B cell (primary cell): Measurements from ENCODE around the gene ASPN. TPM values are rescaled to one million over a fixed set of nuclear protein-coding genes. Genes with fewer than 3 reads are reported as not detected.

Experiments used
- ATAC-seq: fragments of 200-7000 bp; cut with Tn5 transposase; one replicate; pipeline ENCODE4 v1.10.0; 2021; ENCODE audit warnings: low read depth, mild to moderate bottlenecking, moderate number of reproducible peaks, moderate library complexity
- CTCF ChIA-PET: fragments of 350-600 bp; sonication (Branson Sonifier 250); formaldehyde crosslinking; loops from one replicate; lab custom pipeline; 2021; ENCODE audit warnings: antibody characterized with exemption, inconsistent platforms; lab: Charles Lee
- POLR2A ChIA-PET: fragments of 350-600 bp; sonication (Branson Sonifier 250); formaldehyde crosslinking; loops from one replicate; lab custom pipeline; 2021; ENCODE audit warnings: antibody characterized with exemption; lab: Charles Lee
- DNase-seq: peaks from one replicate; pipeline ENCODE4 v3.0.0; 2013
- H2AFZ ChIP-seq: 2 replicates; pipeline ENCODE4 v1.6.1; 2012; ENCODE audit warnings: mild to moderate bottlenecking, low read depth, low read length; ENCODE audit not compliant: insufficient read depth, poor library complexity, severe bottlenecking
- H3K27ac ChIP-seq, 2 donors: 1 replicate in 1 of 2; 2 replicates in 1 of 2; pipeline ENCODE4 v1.5.1; 2012 to 2013; ENCODE audit warnings: low read length in 2 of 2, mild to moderate bottlenecking in 2 of 2, moderate library complexity in 1 of 2
- H3K27me3 ChIP-seq, 4 experiments: fragments of 200-600 bp in 1 of 4; sonication (generic) in 1 of 4; replicated peaks in 1 of 4; 1 replicate in 2 of 4; 2 replicates in 2 of 4; pipeline versions ENCODE4 v1.6.1 to v1.7.0; 2013 to 2016; ENCODE audit warnings: low read length in 3 of 4, mild to moderate bottlenecking in 2 of 4, mixed read lengths in 1 of 4, moderate library complexity in 1 of 4; ENCODE audit not compliant: insufficient read depth in 4 of 4, control insufficient read depth in 3 of 4; ENCODE audit errors: control extremely low read depth in 1 of 4
- H3K36me3 ChIP-seq, 2 experiments: replicated peaks in 1 of 2; 1 replicate in 1 of 2; 2 replicates in 1 of 2; pipeline versions ENCODE4 v1.6.1 to v1.7.1; 2013; ENCODE audit warnings: low read length in 1 of 2; ENCODE audit not compliant: insufficient read depth in 2 of 2, control insufficient read depth in 1 of 2; ENCODE audit errors: control extremely low read depth in 1 of 2, extremely low read depth in 1 of 2
- H3K4me1 ChIP-seq, 2 donors: fragments of 200-600 bp in 1 of 2; sonication (generic) in 1 of 2; 1 replicate in 1 of 2; 2 replicates in 1 of 2; pipeline versions ENCODE4 v1.5.1 to v1.6.1; 2013 to 2017; ENCODE audit warnings: low read length in 2 of 2; ENCODE audit not compliant: control insufficient read depth in 2 of 2, insufficient read depth in 2 of 2
- H3K4me2 ChIP-seq: replicated peaks from 2 replicates; pipeline ENCODE3; 2012; ENCODE audit warnings: mild to moderate bottlenecking, low read depth, low read length; ENCODE audit not compliant: poor library complexity, severe bottlenecking
- H3K4me3 ChIP-seq, 5 experiments: fragments of 200-600 bp in 1 of 5; sonication (generic) in 1 of 5; 1 replicate in 3 of 5; 2 replicates in 2 of 5; pipeline versions ENCODE4 v1.5.1 to v1.7.0; 2011 to 2016; ENCODE audit warnings: low read length in 4 of 5, mild to moderate bottlenecking in 4 of 5, low read depth in 2 of 5, control low read depth in 1 of 5, moderate library complexity in 1 of 5; ENCODE audit not compliant: insufficient read depth in 1 of 5; ENCODE audit errors: control extremely low read depth in 1 of 5, extremely low read depth in 1 of 5
- H3K79me2 ChIP-seq: fragments of 200-600 bp; sonication (generic); one replicate; pipeline ENCODE4 v1.6.0; 2016; ENCODE audit warnings: low read length; ENCODE audit not compliant: control insufficient read depth, insufficient read depth
- H3K9ac ChIP-seq: fragments of 200-600 bp; sonication (generic); 2 replicates; pipeline ENCODE4 v1.6.1; 2017; ENCODE audit warnings: mild to moderate bottlenecking, low read length, moderate library complexity
- H3K9me3 ChIP-seq, 3 donors: one replicate each; pipeline versions ENCODE4 v1.6.1 to v1.7.1; 2013; ENCODE audit warnings: low read length in 2 of 3; ENCODE audit not compliant: control insufficient read depth in 2 of 3, insufficient read depth in 1 of 3; ENCODE audit errors: control extremely low read depth in 1 of 3
- H4K20me1 ChIP-seq: 2 replicates; pipeline ENCODE4 v1.6.0; 2012; ENCODE audit warnings: mild to moderate bottlenecking, low read length; ENCODE audit not compliant: insufficient read depth, control insufficient read depth, poor library complexity, severe bottlenecking
- H3K27ac Mint-ChIP-seq: one replicate; pipeline ENCODE4 v1.8.0; 2021; ENCODE audit warnings: mixed read lengths
- H3K27me3 Mint-ChIP-seq: one replicate; pipeline ENCODE4 v1.8.0; 2021; ENCODE audit warnings: mixed read lengths
- H3K4me1 Mint-ChIP-seq: one replicate; pipeline ENCODE4 v1.8.0; 2021; ENCODE audit warnings: mixed read lengths
- H3K4me3 Mint-ChIP-seq: one replicate; pipeline ENCODE4 v1.8.0; 2021; ENCODE audit warnings: mixed read lengths
- H3K9me3 Mint-ChIP-seq: one replicate; pipeline ENCODE4 v1.8.0; 2022; ENCODE audit warnings: mixed read lengths; ENCODE audit not compliant: insufficient read depth
- EZH2 ChIP-seq: IDR thresholded peaks from 2 replicates; pipeline ENCODE4 v1.6.1; 2012; ENCODE audit warnings: borderline replicate concordance, low read depth, mild to moderate bottlenecking, moderate library complexity, low read length; ENCODE audit not compliant: insufficient read depth, poor library complexity, severe bottlenecking
- WGBS: methylation state at CpG from one replicate; pipeline ENCODE4 v1.1.5; 2013; ENCODE audit warnings: missing lambda C conversion rate; ENCODE audit not compliant: insufficient coverage; 5-methylcytosine and 5-hydroxymethylcytosine counted together
- intact Hi-C: fragments of 100-400 bp; cut with micrococcal nuclease; formaldehyde crosslinking; loops from one replicate; pipeline ENCODE4 v1.10.0; 2022
- polyA plus RNA-seq: library from polyadenylated mRNA; depleted of rRNA; stranded (reverse); fragments of >200 nt; gene quantifications from 2 replicates; pipeline ENCODE4 v1.2.3, GENCODE V29; 2012
- total RNA-seq, 2 donors: library from RNA; stranded (reverse); fragments of 120-200 nt in 1 of 2; gene quantifications; 1 replicate in 1 of 2; 2 replicates in 1 of 2; pipeline versions ENCODE4 v1.2.3 to v1.2.4, GENCODE V29; 2013 to 2022
- TF ChIP-seq, protein P1 (sequence below): fragments of 200-600 bp; IDR thresholded peaks from one replicate; pipeline ENCODE4 v1.8.0; 2022; ENCODE audit warnings: antibody characterized with exemption, mild to moderate bottlenecking

ASPN gene
- total and polyA plus RNA-seq, 2 donors (not counting 1 experiment from before 2014, with no cell fraction given) = not detected

DNA sequence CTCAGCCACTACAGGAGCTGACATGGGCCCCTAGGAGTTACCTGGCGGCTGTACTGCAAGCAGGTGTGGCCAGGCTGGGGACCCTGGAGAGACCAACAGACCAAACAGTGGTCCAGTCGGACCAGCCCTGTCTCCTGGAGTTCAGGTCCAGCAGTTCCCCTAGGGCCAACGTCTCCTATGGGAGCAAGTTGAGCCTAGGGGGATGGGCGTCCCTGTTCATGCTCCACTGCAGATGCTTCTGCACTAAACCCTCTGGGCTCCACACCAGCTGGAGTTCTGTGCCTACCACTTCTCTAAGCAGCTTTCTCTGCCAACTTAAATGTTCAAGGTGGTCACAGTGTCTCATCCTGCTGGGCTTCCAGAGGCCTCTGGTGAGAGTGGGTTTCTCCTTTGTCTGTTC lies 37.5 kb downstream of the ASPN start:
- H3K79me2 ChIP-seq = no peaks in the 10 kb centered on the region
- no peaks in the 10 kb centered on the region for H3K4me1 ChIP-seq
- no peak for DNase-seq
- no peaks in the 10 kb centered on the region for H3K36me3 ChIP-seq
- H3K9ac ChIP-seq = no peak overlapping the region
- peaks cover 0 to 3% (median 0%) of the 10 kb centered on the region in 3 donors for H3K9me3 ChIP-seq
- no peak overlapping the region for H3K4me3 ChIP-seq
- TF ChIP-seq, protein P1, sequence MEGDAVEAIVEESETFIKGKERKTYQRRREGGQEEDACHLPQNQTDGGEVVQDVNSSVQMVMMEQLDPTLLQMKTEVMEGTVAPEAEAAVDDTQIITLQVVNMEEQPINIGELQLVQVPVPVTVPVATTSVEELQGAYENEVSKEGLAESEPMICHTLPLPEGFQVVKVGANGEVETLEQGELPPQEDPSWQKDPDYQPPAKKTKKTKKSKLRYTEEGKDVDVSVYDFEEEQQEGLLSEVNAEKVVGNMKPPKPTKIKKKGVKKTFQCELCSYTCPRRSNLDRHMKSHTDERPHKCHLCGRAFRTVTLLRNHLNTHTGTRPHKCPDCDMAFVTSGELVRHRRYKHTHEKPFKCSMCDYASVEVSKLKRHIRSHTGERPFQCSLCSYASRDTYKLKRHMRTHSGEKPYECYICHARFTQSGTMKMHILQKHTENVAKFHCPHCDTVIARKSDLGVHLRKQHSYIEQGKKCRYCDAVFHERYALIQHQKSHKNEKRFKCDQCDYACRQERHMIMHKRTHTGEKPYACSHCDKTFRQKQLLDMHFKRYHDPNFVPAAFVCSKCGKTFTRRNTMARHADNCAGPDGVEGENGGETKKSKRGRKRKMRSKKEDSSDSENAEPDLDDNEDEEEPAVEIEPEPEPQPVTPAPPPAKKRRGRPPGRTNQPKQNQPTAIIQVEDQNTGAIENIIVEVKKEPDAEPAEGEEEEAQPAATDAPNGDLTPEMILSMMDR = no peak
- no peak for TF ChIP-seq EZH2
- no peak for ATAC-seq
- Mint-ChIP-seq H3K4me3 (no peak overlapping the region), H3K4me1 (no peaks in the 10 kb centered on the region), H3K27me3 (no peaks in the 10 kb centered on the region), H3K9me3 (no peaks in the 10 kb centered on the region), H3K27ac (no peak overlapping the region)
- H4K20me1 ChIP-seq = no peaks in the 10 kb centered on the region
- 95% methylated on average over 4 of the region's 4 CpGs for WGBS
- H3K4me2 ChIP-seq = no peak overlapping the region
- POLR2A ChIA-PET = no interaction called here
- H2AFZ ChIP-seq = no peak overlapping the region
- CTCF ChIA-PET = interaction anchor here (1.5 kb wide), 1 partner anchor 305 kb away, joined by 3 read pairs; no protein-coding TSS in a partner anchor
- no peak overlapping the region for H3K27ac ChIP-seq
- intact Hi-C loops = no loop called here
- H3K27me3 ChIP-seq = no peaks in the 10 kb centered on the region

DNA sequence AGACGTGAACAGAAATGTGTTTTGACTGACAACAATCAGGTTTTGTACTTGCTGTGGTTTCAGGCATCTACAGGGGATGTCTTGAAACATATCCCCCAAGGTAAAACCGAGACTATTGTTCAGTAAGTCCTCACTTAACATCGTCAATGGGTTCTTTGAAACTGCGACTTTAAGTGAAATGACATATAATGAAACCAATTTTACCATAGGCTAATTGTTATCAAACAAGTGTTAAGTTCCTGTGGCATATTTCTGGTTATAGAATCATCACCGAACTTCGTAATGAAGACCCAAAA lies 41.6 kb downstream of the ASPN start:
- Mint-ChIP-seq H3K4me1 (no peaks in the 10 kb centered on the region), H3K27ac (no peak overlapping the region), H3K27me3 (no peaks in the 10 kb centered on the region), H3K4me3 (no peak overlapping the region), H3K9me3 (no peaks in the 10 kb centered on the region)
- Histone ChIP-seq H3K4me3 (no peak overlapping the region), H3K27me3 (no peaks in the 10 kb centered on the region), H3K9ac (no peak overlapping the region), H2AFZ (no peak overlapping the region), H3K27ac (no peak overlapping the region), H4K20me1 (no peaks in the 10 kb centered on the region), H3K4me2 (no peak overlapping the region), H3K9me3 (no peaks in the 10 kb centered on the region), H3K36me3 (no peaks in the 10 kb centered on the region), H3K79me2 (no peaks in the 10 kb centered on the region), H3K4me1 (no peaks in the 10 kb centered on the region)
- DNase-seq (no peak), ATAC-seq (no peak)
- CTCF ChIA-PET = interaction anchor here (0.5 to 5.9 kb wide), 2 partner anchors 303 to 1525 kb away, joined by 3 to 57 read pairs; no protein-coding TSS in a partner anchor
- no peak for TF ChIP-seq EZH2
- TF ChIP-seq, protein P1 = no peak
- 80% methylated on average over 1 of the region's 6 CpGs for WGBS
- POLR2A ChIA-PET = no interaction called here
- intact Hi-C loops = no loop called here
